Muscle layer of colon (tissue), 2 donors: Measurements from ENCODE around the gene PTPRT.

Source experiments
- H3K27ac ChIP-seq: one replicate; pipeline ENCODE4 v1.7.0; 2013; ENCODE audit warnings: low read depth, mild to moderate bottlenecking, low read length, moderate library complexity
- H3K27me3 ChIP-seq, 2 donors: one replicate each; pipeline ENCODE4 v1.7.0; 2013; ENCODE audit warnings: low read length in 2 of 2, mild to moderate bottlenecking in 2 of 2; ENCODE audit not compliant: insufficient read depth in 2 of 2, control insufficient read depth in 1 of 2
- H3K36me3 ChIP-seq: one replicate; pipeline ENCODE4 v1.7.0; 2013; ENCODE audit warnings: mild to moderate bottlenecking, low read length; ENCODE audit not compliant: insufficient read depth
- H3K4me1 ChIP-seq: one replicate; pipeline ENCODE4 v1.7.0; 2013; ENCODE audit warnings: mild to moderate bottlenecking, low read length; ENCODE audit not compliant: insufficient read depth
- H3K4me3 ChIP-seq, 2 donors: one replicate each; pipeline ENCODE4 v1.7.0; 2013; ENCODE audit warnings: low read length in 2 of 2, low read depth in 1 of 2, mild to moderate bottlenecking in 1 of 2, moderate library complexity in 1 of 2
- H3K9ac ChIP-seq: one replicate; pipeline ENCODE4 v1.7.0; 2013; ENCODE audit warnings: low read length
- H3K9me3 ChIP-seq: one replicate; pipeline ENCODE4 v1.7.0; 2013; ENCODE audit warnings: mild to moderate bottlenecking, low read length
- donor health status: abdominal sarcoma.
- donor health status: Adenocarcinoma of cecum.

PTPRT gene

DNA sequence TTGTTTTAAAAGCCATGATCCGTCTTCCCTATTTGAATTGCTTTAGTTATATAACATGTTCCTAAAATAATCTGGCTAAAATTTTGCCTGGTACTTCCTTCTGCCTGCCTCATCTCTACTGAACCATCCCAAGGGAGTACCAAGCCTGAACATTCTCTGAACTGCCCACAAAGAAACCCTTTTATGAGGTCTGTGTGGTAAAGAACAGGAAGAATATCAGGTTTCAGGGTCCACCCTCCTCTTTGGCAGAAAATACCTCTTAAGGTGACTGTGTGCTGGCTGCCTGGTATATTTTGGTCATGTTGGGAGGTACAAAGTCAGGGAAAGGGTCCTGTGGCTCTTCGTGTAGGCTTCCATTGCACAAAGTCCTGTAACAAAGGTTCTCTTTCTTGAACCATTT is 997.4 kb downstream of the PTPRT start:
- Histone ChIP-seq H3K36me3 (no peaks in the 10 kb centered on the region), H3K27ac (no peak overlapping the region), H3K9me3 (no peaks in the 10 kb centered on the region), H3K27me3 (no peaks in the 10 kb centered on the region), H3K9ac (no peak overlapping the region), H3K4me3 (no peak overlapping the region), H3K4me1 (no peaks in the 10 kb centered on the region)

DNA sequence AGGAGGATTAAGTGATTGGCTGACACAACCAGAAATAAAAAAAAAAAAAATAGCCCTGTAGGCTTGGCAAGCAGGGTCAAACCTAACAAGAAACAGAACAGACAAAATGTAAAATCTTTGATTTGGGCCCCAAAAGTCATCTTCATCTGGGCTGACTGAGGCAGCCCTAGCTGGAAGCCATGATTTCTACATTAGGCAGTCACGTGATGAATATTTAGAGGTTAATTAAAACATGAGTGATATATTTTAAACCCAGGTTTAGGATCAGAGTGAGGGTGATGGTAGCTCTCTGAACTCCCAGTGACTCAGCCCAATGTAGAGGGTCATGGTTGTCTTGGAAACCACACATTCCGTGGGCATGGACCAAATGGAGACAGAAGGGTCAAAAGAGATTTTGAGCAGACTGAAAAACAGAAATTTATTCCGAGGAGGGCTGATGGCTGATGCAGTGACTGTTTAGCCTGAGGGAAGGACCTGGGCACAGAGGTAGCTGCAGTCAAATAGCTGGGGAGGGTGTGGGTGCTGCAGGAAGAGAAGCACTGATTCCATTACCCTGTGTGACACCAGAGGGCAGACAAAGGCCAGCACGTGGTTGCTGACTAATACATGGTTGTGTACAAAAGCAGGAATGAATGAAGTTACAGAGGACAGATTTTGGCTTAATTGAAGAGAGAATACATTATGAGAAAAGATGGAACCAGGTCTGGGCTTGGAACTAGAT is 998.4 kb downstream of the PTPRT start:
- H3K4me3 ChIP-seq: no peak overlapping the region
- no peaks in the 10 kb centered on the region for H3K27me3 ChIP-seq
- H3K36me3 ChIP-seq: no peaks in the 10 kb centered on the region
- H3K27ac ChIP-seq: no peak overlapping the region
- H3K9ac ChIP-seq: no peak overlapping the region
- no peaks in the 10 kb centered on the region for H3K9me3 ChIP-seq
- H3K4me1 ChIP-seq: no peaks in the 10 kb centered on the region

DNA sequence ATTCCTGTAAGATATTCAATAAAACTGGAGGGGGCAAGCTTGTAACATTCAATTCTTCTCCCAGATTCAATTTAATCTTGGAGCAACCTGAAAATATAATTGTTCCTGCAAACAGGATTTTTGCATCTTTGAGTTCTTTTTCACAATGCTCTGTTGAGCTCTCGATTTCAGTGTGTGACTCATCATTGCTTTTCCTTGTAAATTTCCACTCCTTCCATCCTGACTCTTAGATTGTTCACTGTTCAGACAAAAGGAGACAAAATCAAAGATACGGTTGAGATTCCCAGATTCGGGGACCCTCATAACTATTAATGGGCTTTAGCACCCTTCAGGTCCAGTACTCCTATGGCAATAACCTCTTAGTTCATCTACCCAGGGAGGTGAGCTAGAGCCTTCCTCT is 999.6 kb downstream of the PTPRT start:
- Histone ChIP-seq H3K36me3 (no peaks in the 10 kb centered on the region), H3K4me3 (no peak overlapping the region), H3K9me3 (no peaks in the 10 kb centered on the region), H3K27ac (no peak overlapping the region), H3K27me3 (no peaks in the 10 kb centered on the region), H3K4me1 (no peaks in the 10 kb centered on the region), H3K9ac (no peak overlapping the region)

DNA sequence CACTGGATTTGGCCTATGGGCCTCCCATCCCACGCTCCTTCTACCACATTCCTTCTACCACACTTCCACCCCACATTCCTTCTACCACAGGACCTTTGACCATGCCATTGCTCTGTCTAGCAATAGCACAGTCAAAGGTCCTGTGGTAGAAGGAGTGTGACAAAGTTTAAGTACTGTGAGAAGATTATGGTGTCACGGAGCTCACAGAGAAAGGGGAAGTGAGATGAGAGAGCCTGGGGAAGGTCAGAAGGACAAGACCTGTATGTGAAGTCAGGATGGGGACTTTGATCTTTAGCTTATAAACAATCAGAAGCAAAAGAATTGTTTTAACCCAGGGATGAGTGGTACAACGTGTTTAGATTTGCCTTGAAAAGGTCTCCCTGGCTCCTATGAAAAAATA is 1003.4 kb downstream of the PTPRT start:
- no peaks in the 10 kb centered on the region for H3K9me3 ChIP-seq
- H3K27me3 ChIP-seq: no peaks in the 10 kb centered on the region
- H3K36me3 ChIP-seq: no peaks in the 10 kb centered on the region
- no peak overlapping the region for H3K4me3 ChIP-seq
- H3K27ac ChIP-seq: no peak overlapping the region
- no peak overlapping the region for H3K9ac ChIP-seq
- H3K4me1 ChIP-seq: no peaks in the 10 kb centered on the region

DNA sequence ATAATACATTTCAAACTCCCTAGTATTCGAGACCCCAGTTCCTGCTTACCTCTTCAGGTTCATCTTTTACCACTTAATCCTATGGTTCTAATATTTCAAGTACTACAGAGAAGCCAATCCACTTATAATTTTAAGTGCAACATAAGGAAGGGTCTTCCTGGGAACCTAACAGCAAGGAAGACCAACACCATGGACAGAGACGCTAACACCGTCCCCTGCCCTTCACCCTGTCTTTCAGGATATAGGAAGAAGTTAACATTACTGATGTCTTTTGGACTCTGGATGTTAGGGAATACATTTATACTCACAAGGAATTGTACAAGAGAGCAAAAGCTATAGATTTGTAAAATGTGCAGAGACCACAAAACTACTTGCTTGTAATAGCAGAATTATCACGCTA is 1006.6 kb downstream of the PTPRT start:
- Histone ChIP-seq H3K27me3 (no peaks in the 10 kb centered on the region), H3K27ac (no peak overlapping the region), H3K4me3 (no peak overlapping the region), H3K9ac (no peak overlapping the region), H3K9me3 (no peaks in the 10 kb centered on the region), H3K4me1 (no peaks in the 10 kb centered on the region), H3K36me3 (no peaks in the 10 kb centered on the region)

DNA sequence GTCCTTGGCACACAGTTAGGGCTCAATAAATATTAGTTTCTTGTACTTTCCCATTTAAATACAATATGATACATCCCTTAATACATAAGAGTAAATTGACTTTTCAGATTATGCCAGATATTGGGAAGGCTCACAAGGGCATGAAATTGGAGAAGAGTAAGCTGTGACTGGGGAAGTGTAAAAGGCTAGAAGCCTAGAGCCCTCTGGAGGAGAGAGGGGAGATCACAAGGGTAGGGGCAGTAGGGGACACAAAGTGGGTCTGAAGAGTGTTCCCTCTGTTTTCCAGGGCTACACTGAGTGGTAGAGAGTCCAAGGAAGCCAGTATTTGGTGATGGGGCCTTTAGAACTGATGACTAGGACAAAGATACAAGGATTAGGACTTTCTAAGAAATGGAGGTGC is 1008.6 kb downstream of the PTPRT start:
- Histone ChIP-seq H3K36me3 (no peaks in the 10 kb centered on the region), H3K4me3 (no peak overlapping the region), H3K27me3 (no peaks in the 10 kb centered on the region), H3K9me3 (no peaks in the 10 kb centered on the region), H3K4me1 (no peaks in the 10 kb centered on the region), H3K27ac (no peak overlapping the region), H3K9ac (no peak overlapping the region)

DNA sequence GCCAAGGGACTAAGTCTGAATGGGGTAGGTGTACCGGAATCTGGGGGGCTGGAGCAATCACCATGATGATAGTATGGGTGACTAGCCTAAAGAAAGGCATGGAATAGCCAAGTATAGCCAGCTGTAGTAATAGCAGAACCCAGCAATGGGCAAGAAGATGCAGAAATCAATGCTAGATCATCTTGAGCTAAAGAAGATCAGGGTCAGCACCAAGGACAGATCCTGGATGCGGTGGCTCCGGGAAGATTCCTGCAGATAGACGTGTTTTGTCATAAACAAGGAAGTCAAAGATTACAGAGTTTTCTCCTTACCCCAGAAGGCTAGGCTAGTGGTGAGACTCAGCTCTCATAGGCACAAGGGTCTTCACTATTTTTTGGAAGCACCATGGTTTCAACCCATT is 1009.9 kb downstream of the PTPRT start:
- Histone ChIP-seq H3K36me3 (no peaks in the 10 kb centered on the region), H3K27ac (no peak overlapping the region), H3K9ac (no peak overlapping the region), H3K4me3 (no peak overlapping the region), H3K9me3 (no peaks in the 10 kb centered on the region), H3K27me3 (no peaks in the 10 kb centered on the region), H3K4me1 (no peaks in the 10 kb centered on the region)

DNA sequence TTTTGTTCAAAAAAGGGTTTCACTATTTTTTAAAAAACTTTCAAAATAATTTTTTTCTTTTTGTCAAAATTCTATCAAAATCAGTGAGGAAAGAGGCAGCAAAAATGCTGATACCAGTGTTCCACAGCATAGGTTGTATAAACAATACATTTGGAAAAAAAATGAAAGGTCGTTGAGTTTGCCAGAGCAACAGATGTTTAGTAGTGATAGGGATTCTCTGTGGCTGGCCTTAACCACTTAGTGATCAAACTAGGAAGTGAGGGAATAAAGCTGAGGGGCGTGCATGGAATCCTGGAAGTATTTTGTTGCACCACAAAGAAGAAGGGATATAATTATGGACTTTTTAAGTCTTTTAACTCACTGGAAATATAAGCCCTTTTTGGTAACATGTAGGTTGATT is 1016.3 kb downstream of the PTPRT start:
- Histone ChIP-seq H3K36me3 (no peaks in the 10 kb centered on the region), H3K27me3 (no peaks in the 10 kb centered on the region), H3K9ac (no peak overlapping the region), H3K27ac (no peak overlapping the region), H3K4me1 (no peaks in the 10 kb centered on the region), H3K9me3 (no peaks in the 10 kb centered on the region), H3K4me3 (no peak overlapping the region)

DNA sequence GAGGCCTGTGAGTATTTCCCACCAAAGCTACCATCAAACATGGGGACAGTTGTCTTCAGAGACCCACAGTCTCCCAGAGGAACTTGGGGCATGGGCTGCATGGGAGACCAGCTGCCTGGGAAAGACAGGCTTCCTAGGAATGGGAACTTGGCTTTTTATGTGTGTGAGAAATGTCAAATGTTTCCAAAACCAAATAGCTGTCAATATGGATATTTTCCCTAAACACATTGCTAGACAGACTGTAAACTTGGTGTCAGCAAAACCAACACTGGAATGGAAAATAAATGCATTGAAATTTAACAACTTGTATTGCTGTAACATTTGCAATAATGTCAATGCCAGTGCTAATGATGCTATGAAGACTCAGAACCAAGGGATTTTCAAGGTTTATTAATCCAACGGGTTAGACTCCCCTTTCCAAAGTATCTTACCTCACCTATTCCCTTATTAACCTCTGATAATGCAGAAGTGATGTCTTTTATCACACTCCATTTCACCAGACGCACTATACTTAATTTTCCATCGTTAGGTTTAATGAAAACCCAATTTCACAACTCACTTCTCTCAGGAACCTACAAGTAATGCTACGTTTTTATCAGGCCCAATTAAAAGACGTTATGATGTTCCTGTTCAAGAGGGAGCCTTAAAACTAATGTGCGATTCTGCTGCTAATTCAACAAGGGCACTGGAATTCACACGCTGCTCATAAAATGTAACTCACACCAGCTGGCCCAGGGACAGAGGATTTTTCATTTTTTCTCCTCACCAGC is 1025.4 kb downstream of the PTPRT start:
- Histone ChIP-seq H3K9me3 (no peaks in the 10 kb centered on the region), H3K4me1 (no peaks in the 10 kb centered on the region), H3K36me3 (no peaks in the 10 kb centered on the region), H3K27ac (no peak overlapping the region), H3K9ac (no peak overlapping the region), H3K27me3 (no peaks in the 10 kb centered on the region), H3K4me3 (no peak overlapping the region)

DNA sequence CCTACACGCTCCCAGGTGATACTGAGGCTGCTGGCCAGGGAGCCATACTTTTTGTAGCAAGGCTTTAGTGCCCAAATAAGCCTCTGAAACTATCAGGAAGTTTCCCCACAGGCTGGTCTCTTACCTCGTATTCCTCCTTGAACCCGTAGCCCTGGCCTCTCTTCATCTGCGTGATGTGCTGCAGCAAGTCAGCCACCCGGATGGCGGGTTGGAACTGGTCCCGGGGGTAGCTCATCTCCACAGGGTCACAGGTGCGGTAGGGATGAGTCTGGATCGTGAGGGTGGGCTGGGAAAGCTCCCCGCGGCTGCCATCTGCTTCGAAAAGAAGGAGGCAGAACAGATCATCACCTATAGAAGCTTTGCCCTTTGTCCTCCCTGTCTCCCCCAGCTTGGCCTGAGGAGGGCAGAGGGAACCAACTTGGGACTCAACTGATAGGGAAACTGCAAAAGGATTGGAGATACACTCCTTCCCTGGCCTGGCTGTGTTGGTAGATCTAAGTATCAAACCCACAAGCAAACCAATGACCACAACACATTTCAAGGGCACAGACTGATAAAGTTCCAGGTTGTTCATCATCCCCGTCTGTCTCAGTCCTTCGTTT is 1028.4 kb downstream of the PTPRT start:
- no peak overlapping the region for H3K9ac ChIP-seq
- no peak overlapping the region for H3K27ac ChIP-seq
- no peaks in the 10 kb centered on the region for H3K27me3 ChIP-seq
- H3K4me1 ChIP-seq: no peaks in the 10 kb centered on the region
- no peaks in the 10 kb centered on the region for H3K9me3 ChIP-seq
- H3K4me3 ChIP-seq: no peak overlapping the region
- no peaks in the 10 kb centered on the region for H3K36me3 ChIP-seq

DNA sequence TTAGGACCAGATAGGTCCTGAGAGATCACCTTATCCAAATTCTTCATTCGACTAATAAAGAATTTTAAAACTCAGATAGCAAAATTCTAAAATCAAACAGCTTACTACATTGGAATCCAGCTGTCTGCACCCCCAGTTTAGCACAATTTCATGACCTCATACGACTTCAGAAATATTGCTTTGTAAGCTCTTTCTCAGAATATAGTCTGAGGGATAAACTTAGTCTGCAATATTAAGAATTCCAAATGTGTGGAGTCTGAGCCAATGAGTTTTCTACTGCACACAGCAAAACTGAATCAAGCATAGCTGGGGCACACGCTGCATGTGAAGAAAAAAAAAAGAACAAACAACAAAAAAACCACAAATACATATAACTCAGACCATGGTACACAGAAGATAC is 1029.9 kb downstream of the PTPRT start:
- H3K4me3 ChIP-seq: no peak overlapping the region
- H3K36me3 ChIP-seq: no peaks in the 10 kb centered on the region
- no peaks in the 10 kb centered on the region for H3K27me3 ChIP-seq
- no peaks in the 10 kb centered on the region for H3K4me1 ChIP-seq
- no peak overlapping the region for H3K27ac ChIP-seq
- H3K9me3 ChIP-seq: no peaks in the 10 kb centered on the region
- no peak overlapping the region for H3K9ac ChIP-seq
